Heart left ventricle (tissue), 16 donors: ENCODE measurements around the gene ABL1. TPM values are rescaled to one million over a fixed set of nuclear protein-coding genes. Genes with fewer than 3 reads are reported as not detected.

Experiments
- ATAC-seq, 4 donors: fragments of 200-7000 bp; cut with Tn5 transposase; one replicate each; pipeline ENCODE4 v1.9.1; 2020 to 2022; ENCODE audit warnings: moderate library complexity in 4 of 4, mild to moderate bottlenecking in 3 of 4, moderate number of reproducible peaks in 1 of 4
- DNase-seq, 5 donors: peaks; one replicate each; pipeline ENCODE4 v3.0.0-alpha.2; 2020
- H3K27ac ChIP-seq, 12 donors: fragments of 200-600 bp; sonication (generic) in 4 of 12; one replicate each; pipeline versions ENCODE4 v1.5.0 to v1.8.0; 2016 to 2022; ENCODE audit warnings: mild to moderate bottlenecking in 2 of 12
- H3K27me3 ChIP-seq, 9 donors: fragments of 200-600 bp; sonication (generic) in 2 of 9; one replicate each; pipeline versions ENCODE4 v1.5.1 to v1.8.0; 2016 to 2022; ENCODE audit warnings: mild to moderate bottlenecking in 3 of 9
- H3K36me3 ChIP-seq, 9 donors: fragments of 200-600 bp; sonication (generic) in 2 of 9; one replicate each; pipeline versions ENCODE4 v1.5.0 to v1.8.0; 2018 to 2022; ENCODE audit warnings: mild to moderate bottlenecking in 2 of 9
- H3K4me1 ChIP-seq, 12 donors: fragments of 200-600 bp; sonication (generic) in 4 of 12; one replicate each; pipeline versions ENCODE4 v1.5.0 to v1.8.0; 2016 to 2022; ENCODE audit warnings: mild to moderate bottlenecking in 3 of 12
- H3K4me3 ChIP-seq, 12 donors: fragments of 200-600 bp; sonication (generic) in 4 of 12; one replicate each; pipeline versions ENCODE4 v1.5.0 to v1.8.0; 2017 to 2022; ENCODE audit warnings: mild to moderate bottlenecking in 9 of 12, moderate library complexity in 4 of 12
- H3K9me3 ChIP-seq, 12 donors: fragments of 200-600 bp; sonication (generic) in 4 of 12; one replicate each; pipeline versions ENCODE4 v1.5.0 to v1.8.0; 2016 to 2022; ENCODE audit warnings: mild to moderate bottlenecking in 1 of 12
- CTCF ChIP-seq, 12 donors: fragments of 200-600 bp; sonication (generic) in 4 of 12; IDR thresholded peaks; one replicate each; pipeline versions ENCODE4 v1.5.0 to v1.8.0; 2018 to 2022; ENCODE audit warnings: antibody characterized with exemption in 12 of 12, mild to moderate bottlenecking in 5 of 12
- POLR2A ChIP-seq, 2 donors: fragments of 450-650 bp; IDR thresholded peaks; one replicate each; pipeline ENCODE4 v1.6.1; 2017; ENCODE audit warnings: antibody characterized with exemption in 2 of 2, mild to moderate bottlenecking in 2 of 2, moderate library complexity in 2 of 2
- WGBS, 4 donors: extraction: QIAGEN DNeasy Blood & Tissue Kit in 2 of 4; methylation state at CpG; one replicate each; pipeline versions ENCODE4 v1.1.5 to v1.1.7; 2013 to 2018; 5-methylcytosine and 5-hydroxymethylcytosine counted together
- intact Hi-C, 10 donors: fragments of 100-400 bp; cut with DNase I; formaldehyde crosslinking; loops; one replicate each; pipeline versions ENCODE4 v1.11.1 to v1.14.2; 2022
- polyA plus RNA-seq, 2 donors: library from polyadenylated mRNA; stranded (reverse); fragments of 200-250 nt; gene quantifications; one replicate each; pipeline ENCODE4 v1.2.3, GENCODE V29; 2013
- total RNA-seq, 9 donors: library from RNA; depleted of rRNA in 2 of 9; stranded (reverse); fragments of >200 nt in 2 of 9; fragmentation: NEBNext Ultra II Directional in 3 of 9; extraction: Animal tissue kit (Norgen Biotek cat#: 25700) in 3 of 9; gene quantifications; one replicate each; pipeline versions ENCODE4 v1.1.0 to v1.2.4, GENCODE V29; 2016 to 2023
- donor health status: ischemic (EF 13 %, LVEDD 7.1; RV severe dilation, severe dysfunction).
- donor health status: healthy with polysubstance abuse.
- donor health status: DM: no; HTN: yes; CAD: no.
- donor health status: DM: no; HTN: no; CAD: no.
- donor health status: ischemic (EF 25% LVEDD 6.9; RV normal size, moderate dysfunction).
- donor health status: ischemic (EF 25% LVEDD 5.7; RV mildly dilated, moderate dysfunction).
- donor health status: healthy.
- donor health status: DM: yes; HTN: yes; CAD: no.
- donor health status: ischemic (EF 35%, LVEDD 5.7; RV mildly dilated, moderate dysfunction).
- donor health status: nonischemic (EF 11% LVEDD 7.7; RV severe dilation, severe dysfunction).
- donor health status: DM: yes; HTN: yes; CAD: no.
- donor health status: PGD.
- donor health status: ischemic (EF 29% LVEDD 5.4; RV normal size, mild dysfunction).
- donor health status: nonischemic (EF 23%, LVEDD 6.1; RV moderate dilation, normal function).

Gene ABL1
- total and polyA plus RNA-seq, 11 donors: 13.2 to 49.8 (median 33.8) TPM

- 94 to 98% (median 96%) methylated on average over 3 of the region's 3 CpGs for WGBS, 4 donors
- ATAC-seq (no peak), DNase-seq (no peak)
- Histone ChIP-seq H3K27me3 (no peaks in the 10 kb centered on the region), H3K4me3 (no peak overlapping the region), H3K36me3 (peaks cover 0 to 62% (median 43%) of the 10 kb centered on the region in 9 donors), H3K9me3 (no peaks in the 10 kb centered on the region), H3K27ac (peak overlapping the region in 1 of 12 donors; percentile 20), H3K4me1 (peaks cover 6 to 55% (median 30%) of the 10 kb centered on the region in 12 donors)
- intact Hi-C loops: loop anchor here (1.0 to 10.0 kb wide), 10 partner anchors 71 to 181 kb away; no protein-coding TSS in a partner anchor
- TF ChIP-seq POLR2A (IDR thresholded peaks at IDR 0.05) (no peak), CTCF (IDR thresholded peaks at IDR 0.05) (no peak)
Observed at GRCh38 chr9:130865921-130866320, 30.9 kb downstream of the ABL1 start.

- no peaks in the 10 kb centered on the region for H3K27me3 ChIP-seq
- ATAC-seq (peak; percentile 29 to 50 (median 38)), DNase-seq (peak in 4 of 5 donors; percentile 61 to 72 (median 66))
- intact Hi-C loops: loop anchor here (1.0 to 10.0 kb wide), 9 partner anchors 70 to 181 kb away; no protein-coding TSS in a partner anchor
- H3K36me3 ChIP-seq: peaks cover 0 to 68% (median 43%) of the 10 kb centered on the region in 9 donors
- peak overlapping the region in 1 of 12 donors; percentile 20 for H3K27ac ChIP-seq
- no peak overlapping the region for H3K4me3 ChIP-seq
- H3K4me1 ChIP-seq: peaks cover 3 to 55% (median 28%) of the 10 kb centered on the region in 12 donors
- WGBS, 4 donors: 47 to 53% (median 51%) methylated on average over 4 of the region's 4 CpGs
- no peaks in the 10 kb centered on the region for H3K9me3 ChIP-seq
- TF ChIP-seq CTCF (IDR thresholded peaks at IDR 0.05) (peak; percentile 66 to 86 (median 79)), POLR2A (IDR thresholded peaks at IDR 0.05) (no peak)
Observed at GRCh38 chr9:130866474-130866965, 31.5 kb downstream of the ABL1 start.

- Histone ChIP-seq H3K4me3 (no peak overlapping the region), H3K36me3 (peaks cover 0 to 71% (median 49%) of the 10 kb centered on the region in 9 donors), H3K27me3 (no peaks in the 10 kb centered on the region), H3K4me1 (peaks cover 2 to 58% (median 33%) of the 10 kb centered on the region in 12 donors), H3K9me3 (no peaks in the 10 kb centered on the region), H3K27ac (peak overlapping the region in 1 of 12 donors; percentile 20)
- WGBS, 4 donors: 85 to 92% (median 90%) methylated on average over 9 of the region's 9 CpGs
- no peak for ATAC-seq
- TF ChIP-seq CTCF (IDR thresholded peaks at IDR 0.05): no peak
- TF ChIP-seq POLR2A (IDR thresholded peaks at IDR 0.05): no peak
- intact Hi-C loops: loop anchor here (2.0 to 10.0 kb wide), 7 partner anchors 69 to 180 kb away; no protein-coding TSS in a partner anchor
- DNase-seq: no peak
Observed at GRCh38 chr9:130867556-130867955, 32.5 kb downstream of the ABL1 start.

- intact Hi-C loops: loop anchor here in 7 of 10 donors (5.0 to 10.0 kb wide), 3 partner anchors 129 to 179 kb away; no protein-coding TSS in a partner anchor
- TF ChIP-seq POLR2A (IDR thresholded peaks at IDR 0.05): no peak
- no peak for TF ChIP-seq CTCF (IDR thresholded peaks at IDR 0.05)
- ATAC-seq: no peak
- no peak for DNase-seq
- H3K9me3 ChIP-seq: no peaks in the 10 kb centered on the region
- peaks cover 3 to 62% (median 37%) of the 10 kb centered on the region in 12 donors for H3K4me1 ChIP-seq
- no peak overlapping the region for H3K4me3 ChIP-seq
- peaks cover 0 to 71% (median 49%) of the 10 kb centered on the region in 9 donors for H3K36me3 ChIP-seq
- 94 to 97% (median 97%) methylated on average over 3 of the region's 3 CpGs for whole genome bisulfite sequencing, 4 donors
- H3K27ac ChIP-seq: no peak overlapping the region
- H3K27me3 ChIP-seq: no peaks in the 10 kb centered on the region
Observed at GRCh38 chr9:130868230-130868629, 33.2 kb downstream of the ABL1 start.
